ENCODE data around the gene NRIP2.
"Not testable (repeated sequence)": the region's sequence is repeated elsewhere in the genome, so short reads cannot be mapped to it uniquely, and the experiment has no call there.

Gene NRIP2, protein sequence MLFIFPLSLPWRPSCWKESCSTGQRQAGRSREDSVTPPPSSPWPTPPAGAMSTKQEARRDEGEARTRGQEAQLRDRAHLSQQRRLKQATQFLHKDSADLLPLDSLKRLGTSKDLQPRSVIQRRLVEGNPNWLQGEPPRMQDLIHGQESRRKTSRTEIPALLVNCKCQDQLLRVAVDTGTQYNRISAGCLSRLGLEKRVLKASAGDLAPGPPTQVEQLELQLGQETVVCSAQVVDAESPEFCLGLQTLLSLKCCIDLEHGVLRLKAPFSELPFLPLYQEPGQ

DNA sequence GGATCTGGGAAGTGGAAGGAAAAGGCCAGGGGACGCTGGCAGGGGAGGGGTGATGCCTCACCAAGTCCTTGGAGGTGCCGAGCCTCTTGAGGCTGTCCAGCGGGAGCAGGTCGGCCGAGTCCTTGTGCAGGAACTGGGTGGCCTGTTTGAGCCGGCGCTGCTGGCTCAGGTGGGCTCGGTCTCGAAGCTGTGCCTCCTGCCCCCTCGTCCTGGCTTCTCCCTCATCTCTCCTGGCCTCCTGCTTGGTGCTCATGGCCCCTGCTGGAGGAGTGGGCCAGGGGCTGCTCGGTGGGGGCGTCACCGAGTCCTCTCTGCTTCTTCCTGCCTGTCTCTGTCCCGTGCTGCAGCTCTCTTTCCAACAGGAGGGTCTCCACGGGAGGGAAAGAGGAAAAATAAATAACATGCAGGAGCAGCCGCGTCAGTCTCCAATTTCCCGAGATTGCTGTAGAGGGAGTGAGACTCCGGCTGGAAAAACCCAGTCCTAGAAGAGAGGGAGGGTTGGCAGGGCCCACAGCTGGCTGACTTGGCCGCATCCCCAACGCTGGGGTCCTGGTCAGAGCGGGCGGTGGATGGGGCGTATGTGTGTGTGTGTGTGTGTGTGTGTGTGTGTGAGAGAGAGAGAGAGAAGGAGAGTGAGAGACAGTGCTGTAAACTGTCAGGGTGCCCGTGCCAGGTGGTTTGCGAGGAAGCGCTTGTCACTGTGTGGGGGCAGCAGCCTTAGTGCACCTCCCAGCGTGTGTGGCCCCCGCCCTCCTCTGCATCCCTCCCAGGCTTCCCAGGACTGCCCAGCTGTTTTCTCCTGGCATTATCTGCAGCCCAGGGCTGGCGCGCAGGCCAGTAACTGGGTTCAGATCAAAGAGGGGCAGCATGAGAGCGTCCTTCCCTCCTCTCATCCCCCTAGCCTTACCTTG is at the start of gene NRIP2:
TSS of gene NRIP2 (minus strand) at position 455 of the 911 bp plus-strand sequence. CDS start at position 403, 52 bp downstream.
- DNase-seq = peak; percentile 87

DNA sequence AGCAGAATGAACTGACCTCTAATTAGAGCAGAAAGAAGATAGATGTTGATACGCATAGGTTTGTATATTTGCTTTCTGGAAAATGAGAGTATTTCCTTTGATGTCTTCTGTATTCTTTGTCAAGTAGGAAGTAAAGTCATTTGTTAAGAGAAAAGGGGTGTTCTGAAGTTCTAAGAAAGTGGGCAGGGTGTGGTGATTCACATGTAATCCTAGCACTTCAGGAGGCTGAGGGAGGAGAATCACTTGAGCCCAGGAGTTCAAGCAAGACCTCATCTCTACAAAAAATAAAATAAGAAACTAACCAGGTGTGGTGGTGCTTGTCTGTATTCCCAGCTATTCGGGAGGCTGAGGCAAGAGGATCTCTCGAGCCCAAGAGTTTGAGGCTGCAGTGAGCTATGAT is 45.0 kb upstream of the NRIP2 start:
- no peak for DNase-seq

DNA sequence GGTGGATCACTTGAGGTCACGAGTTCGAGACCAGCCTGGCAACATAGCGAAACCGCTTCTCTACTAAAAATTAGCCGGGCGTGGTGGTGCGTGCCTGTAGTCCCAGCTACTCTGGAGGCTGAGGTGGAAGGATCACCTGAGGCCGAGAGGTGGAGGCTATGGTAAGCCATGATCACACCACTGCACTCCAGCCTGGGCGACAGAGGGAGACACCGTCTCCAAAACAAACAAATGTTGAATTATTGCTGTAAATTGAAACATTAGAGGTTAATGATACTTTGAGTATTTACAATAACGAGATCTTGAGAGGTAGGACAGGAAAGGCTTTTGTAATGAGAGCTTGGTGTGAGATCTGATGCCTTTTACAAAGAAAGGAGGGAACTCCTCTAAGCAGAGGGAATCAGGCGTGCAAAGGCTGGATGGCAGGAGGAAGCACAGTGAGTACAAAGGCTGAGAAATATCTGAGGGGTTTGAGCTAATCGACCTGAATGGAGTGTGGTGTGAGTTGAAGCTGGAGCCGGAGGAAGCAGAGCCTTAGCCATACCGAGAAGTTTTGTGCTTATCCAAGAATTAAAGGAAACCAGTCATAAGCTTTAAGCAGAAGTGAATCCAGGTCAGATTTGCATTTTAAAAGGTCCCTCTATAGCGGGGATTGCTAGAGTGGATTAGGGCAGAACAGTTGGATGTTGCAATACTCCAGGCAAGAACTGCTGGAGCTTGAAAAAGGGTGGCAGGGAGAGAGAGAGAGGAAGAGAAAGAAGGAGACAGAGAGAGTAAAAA is 43.3 kb upstream of the NRIP2 start:
- DNase-seq = peak; percentile 79

DNA sequence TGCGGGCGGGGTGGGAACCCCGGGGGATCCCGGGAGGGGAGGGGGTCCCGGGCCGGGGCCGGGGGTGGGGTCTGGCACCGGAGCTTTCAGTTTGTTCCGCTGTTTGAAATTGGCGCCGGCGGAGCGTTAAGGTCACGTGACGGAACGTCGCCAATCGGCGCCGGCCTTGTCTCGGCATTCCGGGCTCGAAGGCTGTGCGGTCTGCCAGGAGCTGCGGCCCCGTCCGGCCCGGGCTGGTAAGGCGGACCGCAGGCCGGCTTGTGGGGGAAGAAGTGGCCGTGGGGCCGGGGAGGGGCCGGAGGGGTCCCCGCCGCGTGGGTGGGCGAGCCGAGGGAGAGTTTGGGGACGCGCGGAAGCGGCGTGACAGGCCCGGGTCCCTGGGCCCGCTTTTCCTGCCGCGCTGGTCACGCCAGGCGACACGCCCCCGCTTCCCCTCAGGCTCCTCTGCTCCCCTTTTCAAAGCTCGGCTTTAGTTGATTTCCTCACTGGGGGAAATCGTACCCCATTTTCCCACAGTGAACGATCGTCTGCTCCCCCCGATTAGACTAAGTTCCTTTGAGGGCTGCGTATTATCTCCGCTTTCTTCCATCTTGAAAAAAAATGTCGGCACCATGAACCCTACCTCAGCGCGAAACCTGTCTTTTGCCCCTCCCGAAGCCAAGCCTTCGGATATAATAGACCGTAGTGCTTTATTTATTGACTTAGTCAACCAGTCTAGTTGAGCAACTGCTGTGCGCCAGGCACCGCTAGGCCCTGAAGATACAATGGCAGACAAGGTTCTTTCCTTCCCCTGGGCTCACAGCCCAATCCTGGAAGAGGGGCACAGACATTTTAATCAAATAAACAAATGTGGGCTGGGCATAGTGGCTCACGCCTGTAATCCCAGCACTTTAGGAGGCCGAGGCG is 42.5 kb upstream of the NRIP2 start, which contains the start of the genes FOXM1 and RHNO1:
TSS of gene FOXM1 (minus strand) at position 128 of the 906 bp plus-strand sequence. CDS start 2,696 bp downstream, outside the sequence.
TSS of gene RHNO1 (plus strand) at position 177 of the 906 bp plus-strand sequence. CDS start 8,144 bp downstream, outside the sequence.
- DNase-seq = peak; percentile 95

DNA sequence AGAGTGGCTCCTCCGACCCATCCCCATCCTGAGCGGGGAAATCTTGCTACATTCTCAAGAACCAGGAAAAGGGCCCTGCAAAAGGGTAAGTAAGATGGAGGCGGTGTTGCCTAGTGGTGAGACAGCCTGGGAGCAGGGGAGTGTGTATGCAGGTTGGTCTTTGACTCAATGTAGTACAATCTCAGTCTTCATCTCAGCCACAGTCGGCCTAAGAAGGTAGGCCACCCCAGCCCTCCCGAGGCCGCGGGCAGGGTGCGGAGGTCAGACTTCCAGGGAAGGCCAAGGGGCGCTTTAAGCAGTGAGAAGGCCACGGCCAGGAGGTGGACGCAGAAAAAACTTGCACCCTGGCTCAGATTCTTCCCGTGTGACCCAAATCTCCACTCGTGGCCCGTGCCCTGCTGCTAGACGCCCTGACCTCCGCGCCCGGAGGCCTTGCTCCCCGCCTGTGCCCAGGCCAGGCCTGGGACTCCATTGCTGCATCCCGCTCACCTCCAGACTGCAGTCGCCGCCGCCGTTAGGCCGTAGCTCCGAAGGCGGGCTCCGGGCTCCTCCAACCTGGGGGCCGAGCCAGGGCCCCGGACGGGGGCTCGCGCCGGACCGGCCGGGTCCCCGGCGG is 41.7 kb upstream of the NRIP2 start:
- peak; percentile 66 for DNase-seq

DNA sequence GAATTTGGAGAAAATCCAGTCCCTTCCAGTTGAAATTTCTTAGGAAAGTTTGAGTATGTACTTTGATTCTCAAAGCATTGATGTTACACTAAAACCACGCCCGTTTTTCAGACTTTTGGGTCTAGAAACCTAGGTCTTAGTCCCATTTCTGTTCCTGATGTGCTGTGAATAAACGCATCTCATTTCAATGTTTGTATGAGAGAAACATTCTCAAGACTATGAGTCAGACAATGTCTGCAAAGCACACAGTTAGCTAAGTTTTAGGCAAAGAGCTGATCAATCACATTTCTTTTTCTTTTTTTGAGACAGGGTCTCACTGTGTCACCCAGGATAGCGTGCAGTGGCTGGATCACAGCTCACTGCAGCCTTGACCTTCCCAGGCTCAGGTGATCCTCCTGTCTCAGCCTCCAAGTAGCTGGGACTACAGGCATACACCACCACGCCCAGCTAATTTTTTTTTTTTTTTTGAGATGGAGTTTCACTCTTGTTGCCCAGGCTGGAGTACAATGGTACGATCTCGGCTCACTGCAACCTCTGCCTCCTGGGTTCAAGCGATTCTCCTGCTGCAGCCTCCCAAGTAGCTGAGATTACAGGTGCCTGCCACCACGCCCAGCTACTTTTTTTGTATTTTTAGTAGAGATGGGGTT is 34.3 kb upstream of the NRIP2 start:
- DNase-seq = not testable (repeated sequence)

DNA sequence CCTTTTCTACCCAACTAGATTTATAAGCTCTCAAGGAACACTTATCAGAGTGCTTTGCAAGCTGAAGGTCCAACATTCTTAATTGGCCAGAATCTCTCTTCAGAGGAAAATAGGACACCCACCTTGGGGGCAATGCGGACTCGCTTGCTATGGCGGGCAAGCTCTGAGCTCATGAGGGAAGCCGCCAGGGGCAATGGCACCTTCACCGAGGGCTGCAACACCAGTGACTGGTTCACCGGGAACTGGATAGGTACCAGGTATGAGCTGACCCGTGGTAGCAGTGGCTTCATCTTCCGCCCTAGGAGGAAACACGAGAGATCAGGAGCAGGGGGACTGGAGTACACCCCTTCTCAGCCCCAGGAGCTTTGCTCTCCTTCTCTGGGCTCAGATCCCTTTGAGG is 29.4 kb upstream of the NRIP2 start:
- no peak for DNase-seq

DNA sequence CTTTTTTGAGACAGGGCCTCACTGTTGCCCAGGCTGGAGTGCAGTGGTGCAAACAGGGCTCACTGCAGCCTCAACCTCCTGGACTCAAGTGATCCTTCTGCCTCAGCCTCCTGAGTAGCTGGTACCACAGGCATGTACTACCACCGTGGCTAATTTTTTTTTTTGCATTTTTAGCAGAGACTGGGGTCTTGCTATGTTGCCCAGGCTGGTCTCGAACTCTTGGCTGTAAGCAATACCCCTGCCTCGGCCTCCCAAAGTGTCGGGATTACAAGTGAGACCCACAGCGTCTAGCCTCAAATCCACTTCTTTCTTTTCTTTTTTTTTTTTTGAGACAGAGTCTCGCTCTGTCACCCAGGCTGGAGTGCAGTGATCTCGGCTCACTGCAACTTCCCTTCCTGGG is 28.6 kb upstream of the NRIP2 start:
- not testable (repeated sequence) for DNase-seq

DNA sequence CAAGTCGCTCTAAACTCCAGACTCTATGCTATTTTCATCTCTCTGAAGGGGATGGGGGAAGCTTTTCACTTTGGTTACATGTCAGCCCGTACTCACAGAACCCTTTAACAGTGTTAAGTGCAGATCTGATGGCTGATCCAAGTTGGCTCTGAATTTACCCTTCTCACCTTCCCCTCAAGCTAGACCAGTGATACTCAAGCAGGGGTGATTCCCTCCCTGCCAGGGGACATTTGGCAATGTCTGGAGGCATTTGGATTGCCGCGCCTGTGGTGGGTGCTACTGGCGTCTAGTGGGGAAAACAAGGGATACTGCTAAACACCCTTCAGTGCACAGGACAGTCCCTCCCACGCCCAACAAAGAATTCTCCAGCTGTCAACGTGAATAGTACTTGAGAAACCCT is 28.0 kb upstream of the NRIP2 start:
- DNase-seq = no peak

DNA sequence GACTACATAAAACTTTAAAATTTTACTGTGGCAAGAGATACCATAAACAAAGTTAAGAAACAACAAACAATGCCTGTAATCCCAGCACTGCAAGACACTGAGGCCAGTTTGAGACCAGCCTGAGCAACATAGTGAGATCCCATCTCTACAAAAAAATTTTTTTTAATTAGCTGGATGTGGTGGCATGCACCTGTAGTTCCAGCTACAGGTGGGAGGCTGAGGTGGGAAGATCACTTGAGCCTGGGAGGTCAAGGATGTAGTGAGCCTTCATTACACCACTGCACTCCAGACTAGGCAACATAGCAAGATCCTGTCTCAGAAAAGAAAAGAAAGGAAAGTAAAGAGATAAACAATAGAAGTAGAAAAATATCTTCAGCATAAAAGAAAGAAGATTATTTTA is 25.3 kb upstream of the NRIP2 start:
- no peak for DNase-seq

DNA sequence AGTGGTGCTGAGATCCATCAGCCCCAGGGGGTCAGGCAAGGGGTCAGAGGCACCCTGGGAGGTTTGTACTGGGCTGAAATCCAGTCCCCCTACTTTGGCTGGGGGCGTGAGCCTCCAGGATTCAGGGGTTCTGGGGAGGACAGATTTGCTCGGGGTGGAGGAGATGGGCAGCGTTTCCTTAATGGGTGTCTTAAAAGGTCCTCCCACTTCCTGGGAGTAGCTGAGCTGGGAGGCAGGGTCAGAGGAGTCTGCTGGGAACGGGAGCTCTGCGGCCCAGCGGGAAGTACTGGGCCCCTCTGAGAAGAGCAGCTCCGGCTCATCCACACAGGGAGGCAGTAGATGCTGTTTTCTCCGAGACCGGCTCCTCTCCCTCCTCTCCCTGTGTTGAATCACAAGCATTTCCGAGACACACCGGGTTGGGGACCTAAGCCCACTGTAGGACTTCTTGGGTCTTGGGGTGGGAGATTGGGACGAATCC is 24.1 kb upstream of the NRIP2 start:
- no peak for DNase-seq

DNA sequence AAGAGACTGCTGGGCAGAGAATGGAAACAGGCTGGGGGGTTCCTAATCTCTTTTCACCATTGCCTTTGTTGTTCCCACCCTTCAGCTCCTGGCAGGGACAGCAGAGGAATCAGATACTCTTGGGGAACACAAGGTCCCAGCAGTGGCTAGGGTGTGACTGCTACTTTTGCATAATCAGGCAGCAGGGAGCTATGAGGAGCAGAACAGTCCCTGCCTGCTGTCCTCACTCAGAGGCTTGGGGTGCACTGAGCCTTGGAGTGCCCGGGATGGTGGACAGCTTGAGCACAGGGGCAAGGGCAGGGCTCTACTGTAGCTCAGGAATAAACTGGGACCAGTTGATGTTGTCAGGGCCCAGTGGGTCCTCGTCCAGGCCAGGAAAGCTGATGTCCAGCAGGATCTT is 23.5 kb upstream of the NRIP2 start:
- DNase-seq = no peak

DNA sequence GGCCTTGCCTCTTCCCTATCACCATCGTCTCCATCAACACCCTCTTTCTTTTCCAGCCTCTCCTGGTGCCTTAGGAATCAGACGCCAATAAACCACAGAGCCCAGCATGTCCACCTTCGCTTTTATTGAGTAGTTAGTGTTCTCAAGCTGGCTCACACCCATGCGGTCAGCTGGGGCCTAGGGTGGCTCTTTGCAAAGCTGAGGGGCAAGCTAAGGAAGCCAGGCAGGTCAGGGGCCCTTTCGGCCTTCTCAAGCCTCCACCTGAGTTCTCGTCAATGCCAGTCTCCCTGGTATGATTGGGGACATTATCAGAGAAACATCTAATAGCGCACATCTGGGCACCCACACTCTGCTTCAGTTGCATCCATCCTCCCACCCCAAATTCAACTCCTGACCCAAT is 22.7 kb upstream of the NRIP2 start:
- no peak for DNase-seq

DNA sequence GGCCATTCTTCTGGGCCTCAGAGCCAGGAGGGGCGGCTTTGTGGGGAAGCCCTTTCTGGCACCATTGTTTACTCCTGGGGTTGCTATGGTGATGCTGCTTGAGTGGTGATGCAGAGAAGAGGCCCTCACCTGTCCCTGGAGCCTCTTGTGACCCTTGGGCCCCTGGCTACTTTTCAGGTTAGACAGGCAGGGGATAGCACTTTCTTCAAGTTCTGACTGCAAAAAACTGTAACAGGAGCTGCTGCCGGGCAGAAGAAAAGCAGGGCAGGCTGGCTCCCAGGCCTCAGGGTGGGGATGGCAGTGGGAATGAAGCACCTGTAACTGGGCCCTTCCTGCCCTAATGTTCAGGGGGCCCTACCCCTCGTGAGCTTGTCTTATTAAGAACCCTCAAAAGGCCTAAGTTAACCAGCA is 22.2 kb upstream of the NRIP2 start, which contains the start of gene TEX52:
TSS of gene TEX52 (minus strand) at position 19 of the 411 bp plus-strand sequence. CDS start at position 6, 13 bp downstream.
- peak; percentile 22 for DNase-seq

DNA sequence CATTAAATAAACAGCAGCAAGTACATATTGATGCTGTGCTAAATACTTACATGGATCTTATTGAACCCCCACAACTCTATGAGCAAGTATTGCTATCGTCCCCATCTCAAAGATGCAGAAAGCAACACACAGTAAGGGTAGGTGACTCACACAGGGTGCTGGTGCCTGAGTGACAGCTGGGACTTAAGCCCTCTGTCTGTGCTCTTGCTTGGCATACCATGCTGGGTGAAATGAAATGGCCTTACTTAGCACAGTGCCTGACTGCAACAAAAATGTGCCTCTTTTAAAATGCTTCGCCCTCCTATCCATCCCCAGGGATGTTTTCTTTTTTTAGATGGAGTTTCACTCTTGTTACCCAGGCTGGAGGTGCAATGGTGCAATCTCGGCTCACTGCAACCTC is 21.2 kb upstream of the NRIP2 start:
- DNase-seq = no peak

DNA sequence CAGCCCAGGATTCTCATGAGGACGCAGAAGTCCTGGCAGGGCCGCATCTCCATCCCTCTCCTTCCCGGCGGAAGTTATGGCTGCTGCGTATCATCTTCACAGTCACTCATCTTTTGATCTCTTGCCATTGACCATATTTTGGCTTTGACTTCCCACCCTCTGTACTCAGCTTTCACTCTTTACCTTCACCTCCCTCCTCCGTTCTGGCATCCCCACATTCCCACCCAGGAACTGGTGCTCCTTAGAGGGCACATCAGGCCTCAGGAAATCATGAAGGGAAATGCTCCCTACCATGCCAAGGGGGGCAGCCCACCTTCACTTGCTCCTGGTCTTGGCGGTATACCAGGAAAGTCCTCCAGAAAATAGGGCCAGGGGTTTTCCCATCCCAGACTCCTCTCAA is 20.7 kb upstream of the NRIP2 start:
- DNase-seq = no peak

DNA sequence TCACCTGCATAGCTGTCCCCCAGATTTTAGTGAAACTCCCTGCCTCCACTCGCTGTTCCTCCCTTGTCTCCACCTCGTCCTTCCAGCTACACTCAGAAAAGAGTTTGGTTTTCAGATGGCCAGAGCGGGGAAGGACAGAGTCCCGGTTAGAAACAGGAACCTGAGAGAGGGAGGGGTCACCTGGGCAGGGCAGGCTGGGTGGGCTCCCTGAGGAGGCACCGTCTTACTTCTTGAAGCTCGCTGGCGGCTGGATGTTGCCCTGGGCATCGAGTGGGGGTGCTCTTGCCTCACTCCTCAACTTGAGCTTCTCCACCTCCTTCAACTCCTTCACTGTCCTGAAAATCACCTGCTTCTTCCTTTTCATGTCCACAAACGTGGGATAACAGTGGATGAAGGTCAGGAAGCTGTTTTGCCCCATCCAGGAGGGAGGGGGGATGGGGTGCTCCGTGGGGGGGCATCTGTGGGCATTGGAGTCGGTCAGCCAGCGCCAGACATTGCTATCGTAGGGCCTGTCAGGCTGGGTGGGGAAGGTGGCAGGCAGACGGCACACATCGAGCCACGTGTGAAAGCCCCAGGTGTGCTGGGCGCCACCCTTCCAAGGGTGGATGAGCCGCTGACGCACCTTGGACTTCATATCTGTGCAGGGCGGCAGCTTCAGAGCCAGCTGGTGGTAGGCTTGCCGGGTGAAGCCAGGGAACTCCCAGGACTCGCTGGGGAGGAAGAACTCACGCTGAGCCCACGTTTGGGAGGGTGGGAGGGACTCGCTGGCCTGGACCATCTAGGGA is 20.0 kb upstream of the NRIP2 start:
- peak; percentile 51 for DNase-seq

DNA sequence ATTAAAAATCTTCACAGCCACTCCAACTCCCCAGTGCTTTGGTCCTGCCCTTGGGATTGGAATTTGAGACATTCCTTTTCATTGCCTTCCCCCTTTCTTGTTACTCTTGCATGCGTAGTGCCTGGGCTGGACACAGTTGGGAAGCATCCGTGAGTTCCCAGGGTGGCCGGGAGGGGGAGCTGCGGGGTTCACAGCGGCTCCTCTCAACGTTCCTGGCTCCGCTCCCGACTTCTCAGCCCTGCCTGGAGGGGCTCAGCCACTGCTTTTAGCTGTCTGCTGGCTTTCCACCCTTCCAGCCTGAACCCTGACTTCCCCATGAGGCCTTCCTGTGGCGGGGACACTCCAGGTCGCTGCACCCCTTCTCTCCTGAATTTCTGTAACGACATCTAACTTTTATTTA is 18.8 kb upstream of the NRIP2 start:
- DNase-seq = peak; percentile 83

DNA sequence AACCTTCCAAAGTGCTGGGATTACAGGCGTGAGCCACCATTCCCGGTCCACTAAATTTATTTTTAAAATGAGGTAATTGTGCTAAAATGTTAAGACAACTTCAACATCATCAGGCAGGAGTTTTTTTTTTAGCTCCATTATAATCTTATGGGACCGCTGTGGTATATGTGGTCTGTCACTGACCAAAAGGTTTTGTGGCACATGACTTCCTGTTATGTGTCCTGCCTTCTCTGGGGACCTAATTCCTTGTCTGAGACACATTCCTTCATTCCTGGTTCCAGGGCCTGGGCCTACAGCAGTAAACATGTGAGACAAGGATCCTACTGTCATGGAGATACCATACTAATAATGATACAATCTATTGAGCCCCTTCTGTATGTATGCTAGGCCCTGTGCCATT is 17.1 kb upstream of the NRIP2 start:
- DNase-seq = no peak

DNA sequence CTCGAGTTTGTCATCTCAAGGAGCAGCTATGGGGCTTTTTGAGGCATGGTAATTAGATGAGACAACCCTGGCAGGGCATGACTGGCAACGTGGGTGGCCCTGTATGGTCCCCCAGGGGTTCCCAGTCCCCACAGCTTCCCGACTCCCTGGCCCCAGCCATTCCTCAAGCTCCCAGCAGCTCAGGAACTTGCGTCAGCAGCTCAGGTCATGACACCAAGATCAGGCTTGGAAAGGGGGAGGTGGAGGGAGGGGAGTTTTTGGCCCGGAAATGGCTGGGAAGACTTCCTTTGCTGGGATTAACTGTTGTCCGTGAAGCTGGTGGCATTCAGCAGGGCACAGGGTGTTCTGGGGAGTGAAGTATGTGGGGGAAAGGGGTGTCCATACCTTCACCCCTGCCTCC is 10.4 kb upstream of the NRIP2 start:
- no peak for DNase-seq
